B cell (primary cell): ENCODE results near the gene PRR14L. TPM values are rescaled to one million over a fixed set of nuclear protein-coding genes. Genes with fewer than 3 reads are reported as not detected.

Source experiments
- ATAC-seq: fragments of 200-7000 bp; cut with Tn5 transposase; one replicate; pipeline ENCODE4 v1.10.0; 2021; ENCODE audit warnings: low read depth, mild to moderate bottlenecking, moderate number of reproducible peaks, moderate library complexity
- CTCF ChIA-PET: fragments of 350-600 bp; sonication (Branson Sonifier 250); formaldehyde crosslinking; loops from one replicate; lab custom pipeline; 2021; ENCODE audit warnings: antibody characterized with exemption, inconsistent platforms; lab: Charles Lee
- POLR2A ChIA-PET: fragments of 350-600 bp; sonication (Branson Sonifier 250); formaldehyde crosslinking; loops from one replicate; lab custom pipeline; 2021; ENCODE audit warnings: antibody characterized with exemption; lab: Charles Lee
- DNase-seq: peaks from one replicate; pipeline ENCODE4 v3.0.0; 2013
- H2AFZ ChIP-seq: 2 replicates; pipeline ENCODE4 v1.6.1; 2012; ENCODE audit warnings: mild to moderate bottlenecking, low read depth, low read length; ENCODE audit not compliant: insufficient read depth, poor library complexity, severe bottlenecking
- H3K27ac ChIP-seq, 2 donors: 1 replicate in 1 of 2; 2 replicates in 1 of 2; pipeline ENCODE4 v1.5.1; 2012 to 2013; ENCODE audit warnings: low read length in 2 of 2, mild to moderate bottlenecking in 2 of 2, moderate library complexity in 1 of 2
- H3K27me3 ChIP-seq, 4 experiments: fragments of 200-600 bp in 1 of 4; sonication (generic) in 1 of 4; replicated peaks in 1 of 4; 1 replicate in 2 of 4; 2 replicates in 2 of 4; pipeline versions ENCODE4 v1.6.1 to v1.7.0; 2013 to 2016; ENCODE audit warnings: low read length in 3 of 4, mild to moderate bottlenecking in 2 of 4, mixed read lengths in 1 of 4, moderate library complexity in 1 of 4; ENCODE audit not compliant: insufficient read depth in 4 of 4, control insufficient read depth in 3 of 4; ENCODE audit errors: control extremely low read depth in 1 of 4
- H3K36me3 ChIP-seq, 2 experiments: replicated peaks in 1 of 2; 1 replicate in 1 of 2; 2 replicates in 1 of 2; pipeline versions ENCODE4 v1.6.1 to v1.7.1; 2013; ENCODE audit warnings: low read length in 1 of 2; ENCODE audit not compliant: insufficient read depth in 2 of 2, control insufficient read depth in 1 of 2; ENCODE audit errors: control extremely low read depth in 1 of 2, extremely low read depth in 1 of 2
- H3K4me1 ChIP-seq, 2 donors: fragments of 200-600 bp in 1 of 2; sonication (generic) in 1 of 2; 1 replicate in 1 of 2; 2 replicates in 1 of 2; pipeline versions ENCODE4 v1.5.1 to v1.6.1; 2013 to 2017; ENCODE audit warnings: low read length in 2 of 2; ENCODE audit not compliant: control insufficient read depth in 2 of 2, insufficient read depth in 2 of 2
- H3K4me2 ChIP-seq: replicated peaks from 2 replicates; pipeline ENCODE3; 2012; ENCODE audit warnings: mild to moderate bottlenecking, low read depth, low read length; ENCODE audit not compliant: poor library complexity, severe bottlenecking
- H3K4me3 ChIP-seq, 5 experiments: fragments of 200-600 bp in 1 of 5; sonication (generic) in 1 of 5; 1 replicate in 3 of 5; 2 replicates in 2 of 5; pipeline versions ENCODE4 v1.5.1 to v1.7.0; 2011 to 2016; ENCODE audit warnings: low read length in 4 of 5, mild to moderate bottlenecking in 4 of 5, low read depth in 2 of 5, control low read depth in 1 of 5, moderate library complexity in 1 of 5; ENCODE audit not compliant: insufficient read depth in 1 of 5; ENCODE audit errors: control extremely low read depth in 1 of 5, extremely low read depth in 1 of 5
- H3K79me2 ChIP-seq: fragments of 200-600 bp; sonication (generic); one replicate; pipeline ENCODE4 v1.6.0; 2016; ENCODE audit warnings: low read length; ENCODE audit not compliant: control insufficient read depth, insufficient read depth
- H3K9ac ChIP-seq: fragments of 200-600 bp; sonication (generic); 2 replicates; pipeline ENCODE4 v1.6.1; 2017; ENCODE audit warnings: mild to moderate bottlenecking, low read length, moderate library complexity
- H3K9me3 ChIP-seq, 3 donors: one replicate each; pipeline versions ENCODE4 v1.6.1 to v1.7.1; 2013; ENCODE audit warnings: low read length in 2 of 3; ENCODE audit not compliant: control insufficient read depth in 2 of 3, insufficient read depth in 1 of 3; ENCODE audit errors: control extremely low read depth in 1 of 3
- H4K20me1 ChIP-seq: 2 replicates; pipeline ENCODE4 v1.6.0; 2012; ENCODE audit warnings: mild to moderate bottlenecking, low read length; ENCODE audit not compliant: insufficient read depth, control insufficient read depth, poor library complexity, severe bottlenecking
- H3K27ac Mint-ChIP-seq: one replicate; pipeline ENCODE4 v1.8.0; 2021; ENCODE audit warnings: mixed read lengths
- H3K27me3 Mint-ChIP-seq: one replicate; pipeline ENCODE4 v1.8.0; 2021; ENCODE audit warnings: mixed read lengths
- H3K4me1 Mint-ChIP-seq: one replicate; pipeline ENCODE4 v1.8.0; 2021; ENCODE audit warnings: mixed read lengths
- H3K4me3 Mint-ChIP-seq: one replicate; pipeline ENCODE4 v1.8.0; 2021; ENCODE audit warnings: mixed read lengths
- H3K9me3 Mint-ChIP-seq: one replicate; pipeline ENCODE4 v1.8.0; 2022; ENCODE audit warnings: mixed read lengths; ENCODE audit not compliant: insufficient read depth
- EZH2 ChIP-seq: IDR thresholded peaks from 2 replicates; pipeline ENCODE4 v1.6.1; 2012; ENCODE audit warnings: borderline replicate concordance, low read depth, mild to moderate bottlenecking, moderate library complexity, low read length; ENCODE audit not compliant: insufficient read depth, poor library complexity, severe bottlenecking
- WGBS: methylation state at CpG from one replicate; pipeline ENCODE4 v1.1.5; 2013; ENCODE audit warnings: missing lambda C conversion rate; ENCODE audit not compliant: insufficient coverage; 5-methylcytosine and 5-hydroxymethylcytosine counted together
- intact Hi-C: fragments of 100-400 bp; cut with micrococcal nuclease; formaldehyde crosslinking; loops from one replicate; pipeline ENCODE4 v1.10.0; 2022
- polyA plus RNA-seq: library from polyadenylated mRNA; depleted of rRNA; stranded (reverse); fragments of >200 nt; gene quantifications from 2 replicates; pipeline ENCODE4 v1.2.3, GENCODE V29; 2012
- total RNA-seq, 2 donors: library from RNA; stranded (reverse); fragments of 120-200 nt in 1 of 2; gene quantifications; 1 replicate in 1 of 2; 2 replicates in 1 of 2; pipeline versions ENCODE4 v1.2.3 to v1.2.4, GENCODE V29; 2013 to 2022
- TF ChIP-seq, protein P1 (sequence below): fragments of 200-600 bp; IDR thresholded peaks from one replicate; pipeline ENCODE4 v1.8.0; 2022; ENCODE audit warnings: antibody characterized with exemption, mild to moderate bottlenecking

Gene PRR14L
- total and polyA plus RNA-seq, 2 donors (not counting 1 experiment from before 2014, with no cell fraction given) = 8.5 to 69.6 TPM

DNA sequence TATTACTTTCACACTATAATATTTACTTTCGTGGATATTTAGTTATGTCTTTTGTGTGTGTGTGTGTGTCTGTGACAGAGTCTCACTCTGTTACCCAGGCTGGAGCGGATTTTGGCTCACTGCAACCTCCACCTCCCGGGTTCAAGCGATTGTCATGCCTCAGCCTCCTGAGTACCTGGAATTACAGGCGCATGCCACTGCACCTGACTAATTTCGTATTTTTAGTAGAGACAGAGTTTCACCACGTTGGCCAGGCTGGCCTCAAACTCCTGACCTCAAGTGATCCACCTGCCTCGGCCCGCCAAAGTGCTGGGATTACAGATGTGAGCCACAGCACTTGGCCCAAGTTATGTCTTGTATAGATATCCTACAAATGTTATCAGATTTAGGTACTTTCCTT, 97.8 kb downstream of the PRR14L start:
- H3K79me2 ChIP-seq = peaks cover 87% of the 10 kb centered on the region
- ChIA-PET CTCF (interaction anchor here (1.0 kb wide), 1 partner anchor 9 kb away, joined by 3 read pairs; no protein-coding TSS in a partner anchor), POLR2A (no interaction called here)
- no peak overlapping the region for H3K9ac ChIP-seq
- H3K27ac Mint-ChIP-seq = peak overlapping the region; percentile 50
- WGBS = 84% methylated on average over 5 of the region's 9 CpGs
- no peak overlapping the region for H3K4me3 ChIP-seq
- DNase-seq = no peak
- peaks cover 27% of the 10 kb centered on the region for H4K20me1 ChIP-seq
- TF ChIP-seq EZH2 = no peak
- TF ChIP-seq, protein P1, sequence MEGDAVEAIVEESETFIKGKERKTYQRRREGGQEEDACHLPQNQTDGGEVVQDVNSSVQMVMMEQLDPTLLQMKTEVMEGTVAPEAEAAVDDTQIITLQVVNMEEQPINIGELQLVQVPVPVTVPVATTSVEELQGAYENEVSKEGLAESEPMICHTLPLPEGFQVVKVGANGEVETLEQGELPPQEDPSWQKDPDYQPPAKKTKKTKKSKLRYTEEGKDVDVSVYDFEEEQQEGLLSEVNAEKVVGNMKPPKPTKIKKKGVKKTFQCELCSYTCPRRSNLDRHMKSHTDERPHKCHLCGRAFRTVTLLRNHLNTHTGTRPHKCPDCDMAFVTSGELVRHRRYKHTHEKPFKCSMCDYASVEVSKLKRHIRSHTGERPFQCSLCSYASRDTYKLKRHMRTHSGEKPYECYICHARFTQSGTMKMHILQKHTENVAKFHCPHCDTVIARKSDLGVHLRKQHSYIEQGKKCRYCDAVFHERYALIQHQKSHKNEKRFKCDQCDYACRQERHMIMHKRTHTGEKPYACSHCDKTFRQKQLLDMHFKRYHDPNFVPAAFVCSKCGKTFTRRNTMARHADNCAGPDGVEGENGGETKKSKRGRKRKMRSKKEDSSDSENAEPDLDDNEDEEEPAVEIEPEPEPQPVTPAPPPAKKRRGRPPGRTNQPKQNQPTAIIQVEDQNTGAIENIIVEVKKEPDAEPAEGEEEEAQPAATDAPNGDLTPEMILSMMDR = no peak
- H3K36me3 ChIP-seq = peaks cover 4 to 31% of the 10 kb centered on the region in 2 experiments
- H3K9me3 Mint-ChIP-seq = no peaks in the 10 kb centered on the region
- ATAC-seq = no peak
- no peaks in the 10 kb centered on the region for H3K27me3 ChIP-seq
- no peaks in the 10 kb centered on the region for H3K9me3 ChIP-seq
- H3K4me1 ChIP-seq = peaks cover 16 to 33% of the 10 kb centered on the region in 2 donors
- H2AFZ ChIP-seq = no peak overlapping the region
- H3K4me2 ChIP-seq = peak overlapping the region; percentile 15
- H3K27me3 Mint-ChIP-seq = no peaks in the 10 kb centered on the region
- peak overlapping the region; percentile 50 for H3K4me3 Mint-ChIP-seq
- no peak overlapping the region for H3K27ac ChIP-seq
- intact Hi-C loops = no loop called here
- H3K4me1 Mint-ChIP-seq = peaks cover 50% of the 10 kb centered on the region

DNA sequence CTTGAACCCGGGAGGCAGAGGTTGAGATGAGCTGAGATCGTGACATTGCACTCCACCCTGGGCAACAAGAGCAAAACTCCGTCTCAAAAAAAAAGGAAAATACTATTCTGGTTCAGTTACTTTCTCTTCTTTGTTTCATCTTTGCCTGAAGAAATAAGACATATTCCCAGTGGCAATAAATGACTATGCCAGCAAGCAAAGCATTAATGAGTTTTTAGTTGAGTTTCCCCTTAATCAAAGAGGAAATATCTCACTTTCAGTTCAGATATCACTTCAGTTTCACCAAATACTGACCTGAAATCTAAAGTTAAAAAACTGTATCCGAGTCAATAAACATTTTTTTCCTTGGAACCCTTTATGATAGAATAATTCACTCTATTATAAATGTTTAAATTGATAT, 98.3 kb downstream of the PRR14L start:
- Histone ChIP-seq H3K4me2 (peak overlapping the region; percentile 12), H3K4me3 (no peak overlapping the region), H3K36me3 (peaks cover 7 to 35% of the 10 kb centered on the region in 2 experiments), H3K9me3 (no peaks in the 10 kb centered on the region), H2AFZ (no peak overlapping the region), H3K9ac (no peak overlapping the region), H3K27ac (no peak overlapping the region), H3K4me1 (peaks cover 16 to 33% of the 10 kb centered on the region in 2 donors), H3K27me3 (no peaks in the 10 kb centered on the region), H3K79me2 (peaks cover 87% of the 10 kb centered on the region), H4K20me1 (peaks cover 27% of the 10 kb centered on the region)
- ChIA-PET CTCF (no interaction called here), POLR2A (no interaction called here)
- 80% methylated on average over 1 of the region's 4 CpGs for WGBS
- Mint-ChIP-seq H3K27ac (peak overlapping the region; percentile 67), H3K27me3 (no peaks in the 10 kb centered on the region), H3K4me1 (peaks cover 53% of the 10 kb centered on the region), H3K9me3 (no peaks in the 10 kb centered on the region), H3K4me3 (peak overlapping the region; percentile 60)
- DNase-seq = no peak
- TF ChIP-seq EZH2 = no peak
- TF ChIP-seq, protein P1 = no peak
- ATAC-seq = no peak
- intact Hi-C loops = no loop called here
